ENCODE results near the gene CIPC.

DNA sequence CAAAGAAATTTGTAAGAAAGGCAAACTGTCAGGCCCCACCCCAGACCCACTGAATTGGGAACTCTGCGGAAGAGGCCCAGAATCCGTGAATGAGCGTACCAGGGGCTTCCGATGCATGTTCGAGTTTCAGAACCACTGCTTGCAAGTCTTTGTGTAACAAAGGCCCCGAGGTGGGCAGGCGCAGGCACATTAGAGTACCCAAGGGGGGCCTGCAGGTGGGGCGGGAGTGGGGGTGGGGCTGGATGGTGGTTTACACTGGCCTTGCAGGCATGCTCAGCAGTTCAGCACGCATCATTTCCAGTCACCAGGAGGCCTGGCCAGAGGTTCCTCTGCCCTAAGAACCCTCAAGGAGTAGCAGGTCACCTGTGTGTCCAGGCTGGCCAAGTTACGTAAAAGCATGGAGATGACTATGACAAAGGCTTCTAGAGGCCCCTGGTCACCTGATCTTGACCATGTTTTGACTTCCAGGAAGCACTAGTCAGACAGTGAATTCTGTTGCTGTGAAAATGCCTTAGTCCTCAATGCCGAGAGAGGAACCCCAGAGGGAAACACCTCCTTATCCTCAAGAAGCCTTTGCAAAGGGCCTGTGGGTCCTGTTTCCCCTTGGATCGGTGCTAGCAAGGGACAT is 36.3 kb upstream of the CIPC start:
- no peak for TF ChIP-seq POLR2AphosphoS5 (IDR thresholded peaks at IDR 0.05; ENCODE audit: low read depth)
- TF ChIP-seq, protein P1, sequence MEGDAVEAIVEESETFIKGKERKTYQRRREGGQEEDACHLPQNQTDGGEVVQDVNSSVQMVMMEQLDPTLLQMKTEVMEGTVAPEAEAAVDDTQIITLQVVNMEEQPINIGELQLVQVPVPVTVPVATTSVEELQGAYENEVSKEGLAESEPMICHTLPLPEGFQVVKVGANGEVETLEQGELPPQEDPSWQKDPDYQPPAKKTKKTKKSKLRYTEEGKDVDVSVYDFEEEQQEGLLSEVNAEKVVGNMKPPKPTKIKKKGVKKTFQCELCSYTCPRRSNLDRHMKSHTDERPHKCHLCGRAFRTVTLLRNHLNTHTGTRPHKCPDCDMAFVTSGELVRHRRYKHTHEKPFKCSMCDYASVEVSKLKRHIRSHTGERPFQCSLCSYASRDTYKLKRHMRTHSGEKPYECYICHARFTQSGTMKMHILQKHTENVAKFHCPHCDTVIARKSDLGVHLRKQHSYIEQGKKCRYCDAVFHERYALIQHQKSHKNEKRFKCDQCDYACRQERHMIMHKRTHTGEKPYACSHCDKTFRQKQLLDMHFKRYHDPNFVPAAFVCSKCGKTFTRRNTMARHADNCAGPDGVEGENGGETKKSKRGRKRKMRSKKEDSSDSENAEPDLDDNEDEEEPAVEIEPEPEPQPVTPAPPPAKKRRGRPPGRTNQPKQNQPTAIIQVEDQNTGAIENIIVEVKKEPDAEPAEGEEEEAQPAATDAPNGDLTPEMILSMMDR (IDR thresholded peaks at IDR 0.05; ENCODE audit: insufficient read depth, low read length): no peak
- TF ChIP-seq, protein P2, sequence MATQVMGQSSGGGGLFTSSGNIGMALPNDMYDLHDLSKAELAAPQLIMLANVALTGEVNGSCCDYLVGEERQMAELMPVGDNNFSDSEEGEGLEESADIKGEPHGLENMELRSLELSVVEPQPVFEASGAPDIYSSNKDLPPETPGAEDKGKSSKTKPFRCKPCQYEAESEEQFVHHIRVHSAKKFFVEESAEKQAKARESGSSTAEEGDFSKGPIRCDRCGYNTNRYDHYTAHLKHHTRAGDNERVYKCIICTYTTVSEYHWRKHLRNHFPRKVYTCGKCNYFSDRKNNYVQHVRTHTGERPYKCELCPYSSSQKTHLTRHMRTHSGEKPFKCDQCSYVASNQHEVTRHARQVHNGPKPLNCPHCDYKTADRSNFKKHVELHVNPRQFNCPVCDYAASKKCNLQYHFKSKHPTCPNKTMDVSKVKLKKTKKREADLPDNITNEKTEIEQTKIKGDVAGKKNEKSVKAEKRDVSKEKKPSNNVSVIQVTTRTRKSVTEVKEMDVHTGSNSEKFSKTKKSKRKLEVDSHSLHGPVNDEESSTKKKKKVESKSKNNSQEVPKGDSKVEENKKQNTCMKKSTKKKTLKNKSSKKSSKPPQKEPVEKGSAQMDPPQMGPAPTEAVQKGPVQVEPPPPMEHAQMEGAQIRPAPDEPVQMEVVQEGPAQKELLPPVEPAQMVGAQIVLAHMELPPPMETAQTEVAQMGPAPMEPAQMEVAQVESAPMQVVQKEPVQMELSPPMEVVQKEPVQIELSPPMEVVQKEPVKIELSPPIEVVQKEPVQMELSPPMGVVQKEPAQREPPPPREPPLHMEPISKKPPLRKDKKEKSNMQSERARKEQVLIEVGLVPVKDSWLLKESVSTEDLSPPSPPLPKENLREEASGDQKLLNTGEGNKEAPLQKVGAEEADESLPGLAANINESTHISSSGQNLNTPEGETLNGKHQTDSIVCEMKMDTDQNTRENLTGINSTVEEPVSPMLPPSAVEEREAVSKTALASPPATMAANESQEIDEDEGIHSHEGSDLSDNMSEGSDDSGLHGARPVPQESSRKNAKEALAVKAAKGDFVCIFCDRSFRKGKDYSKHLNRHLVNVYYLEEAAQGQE (IDR thresholded peaks at IDR 0.05; ENCODE audit: insufficient replicate concordance, low read depth): no peak
- no peak for TF ChIP-seq GABPA (IDR thresholded peaks at IDR 0.05; ENCODE audit: low read depth)

All from HL-60 (cell line).